Spleen (tissue), 11 donors: ENCODE results near the gene PHACTR2. TPM values are rescaled to one million over a fixed set of nuclear protein-coding genes. Genes with fewer than 3 reads are reported as not detected.

Experiments used
- DNase-seq: peaks from one replicate; pipeline ENCODE4 v3.0.0-alpha.2; 2020
- H3K27ac ChIP-seq, 8 donors: fragments of 200-600 bp; sonication (generic) in 7 of 8; 1 replicate in 4 of 8; 2 replicates in 4 of 8; pipeline versions ENCODE4 v1.5.0 to v1.8.0; 2016 to 2021; ENCODE audit warnings: inconsistent platforms in 4 of 8, mild to moderate bottlenecking in 4 of 8, moderate library complexity in 1 of 8
- H3K27me3 ChIP-seq, 7 donors: fragments of 200-600 bp; sonication (generic) in 6 of 7; replicated peaks in 1 of 7; 1 replicate in 4 of 7; 2 replicates in 3 of 7; pipeline versions ENCODE4 v1.5.0 to v1.8.0; 2016 to 2021; ENCODE audit warnings: inconsistent platforms in 3 of 7, mild to moderate bottlenecking in 1 of 7
- H3K36me3 ChIP-seq, 6 donors: fragments of 200-600 bp; sonication (generic) in 5 of 6; 1 replicate in 4 of 6; 2 replicates in 2 of 6; pipeline versions ENCODE4 v1.5.0 to v1.8.0; 2016 to 2021; ENCODE audit warnings: inconsistent platforms in 2 of 6
- H3K4me1 ChIP-seq, 6 donors: fragments of 200-600 bp; sonication (generic) in 5 of 6; 1 replicate in 3 of 6; 2 replicates in 3 of 6; pipeline versions ENCODE4 v1.5.0 to v1.8.0; 2016 to 2021; ENCODE audit warnings: inconsistent platforms in 3 of 6
- H3K4me3 ChIP-seq, 8 donors: fragments of 200-600 bp; sonication (generic) in 7 of 8; 1 replicate in 4 of 8; 2 replicates in 4 of 8; pipeline versions ENCODE4 v1.5.0 to v1.8.0; 2016 to 2021; ENCODE audit warnings: inconsistent platforms in 4 of 8, mild to moderate bottlenecking in 4 of 8, moderate library complexity in 2 of 8
- H3K9me3 ChIP-seq, 8 donors: fragments of 200-600 bp; sonication (generic) in 7 of 8; 1 replicate in 4 of 8; 2 replicates in 4 of 8; pipeline versions ENCODE4 v1.5.0 to v1.8.0; 2016 to 2021; ENCODE audit warnings: inconsistent platforms in 4 of 8
- POLR2A ChIP-seq, 3 donors: fragments of 450-650 bp; IDR thresholded peaks; one replicate each; pipeline ENCODE4 v1.5.1; 2017; ENCODE audit warnings: antibody characterized with exemption in 3 of 3, mild to moderate bottlenecking in 1 of 3
- POLR2AphosphoS5 ChIP-seq, 3 donors: sonication (generic); formaldehyde crosslinking; IDR thresholded peaks; one replicate each; pipeline ENCODE4 v1.5.1; 2017; ENCODE audit warnings: antibody characterized with exemption in 3 of 3
- WGBS, 5 donors: extraction: QIAGEN DNeasy Blood & Tissue Kit in 3 of 5; methylation state at CpG; one replicate each; pipeline versions ENCODE4 v1.1.5 to v1.1.7; 2013 to 2018; 5-methylcytosine and 5-hydroxymethylcytosine counted together
- intact Hi-C: fragments of 100-400 bp; cut with DNase I; formaldehyde crosslinking; loops from one replicate; pipeline ENCODE4 v1.15.0; 2023; ENCODE audit warnings: low total_unique reads
- polyA plus RNA-seq, 3 donors: library from polyadenylated mRNA; stranded (reverse); fragments of 200-250 nt; gene quantifications; one replicate each; pipeline ENCODE4 v1.2.1, GENCODE V29; 2013
- total RNA-seq, 7 donors: library from RNA; depleted of rRNA in 3 of 7; stranded (reverse); fragments of >200 nt in 3 of 7; fragmentation: NEBNext Ultra II Directional in 4 of 7; extraction: Animal tissue kit (Norgen Biotek cat#: 25700) in 4 of 7; gene quantifications; one replicate each; pipeline versions ENCODE4 v1.1.0 to v1.2.1, GENCODE V29; 2016 to 2021
- TF ChIP-seq, protein P1 (sequence below), 11 experiments: fragments of 200-600 bp in 7 of 11; fragments of 450-650 bp in 4 of 11; sonication (generic) in 4 of 11; IDR thresholded peaks in 8 of 11; conservative IDR thresholded peaks in 3 of 11; 1 replicate in 7 of 11; 2 replicates in 4 of 11; pipeline versions ENCODE4 v1.4.0 to v1.8.0; 2016 to 2021; ENCODE audit warnings: antibody characterized with exemption in 11 of 11, inconsistent platforms in 4 of 11, mild to moderate bottlenecking in 1 of 11
- donor health status: healthy with polysubstance abuse.
- donor health status: DM: no; HTN: no; CAD: no; lungs with moderate emphysema.
- donor health status: DM: no; HTN: no; CAD: no.
- donor health status: Bipolar disorder and iron deficiency.
- donor health status: healthy.
- donor health status: DM: no; HTN: no; CAD: no.
- donor health status: DM: yes; HTN: yes; CAD: no.

PHACTR2 gene
- total and polyA plus RNA-seq, 10 donors: 3.5 to 116 (median 76.1) TPM

DNA sequence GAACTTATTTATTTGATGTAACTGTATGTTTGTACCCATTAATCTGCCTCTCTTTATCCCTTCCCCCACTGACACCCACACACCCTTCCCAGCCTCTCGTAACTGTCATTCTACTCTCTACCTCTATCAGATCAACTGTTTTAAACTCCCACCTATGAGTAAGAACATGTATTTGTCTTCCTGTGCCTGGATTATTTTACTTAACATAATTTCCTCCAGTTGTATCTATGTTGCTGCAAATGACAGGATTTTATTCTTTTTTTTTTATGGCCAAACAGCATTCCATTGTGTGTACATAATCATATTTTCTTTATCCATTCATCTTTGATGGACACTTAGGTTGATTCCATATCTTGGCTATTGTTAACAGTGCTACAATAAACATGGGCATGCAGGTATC is 49.3 kb downstream of the PHACTR2 start:
- TF ChIP-seq POLR2AphosphoS5 (IDR thresholded peaks at IDR 0.05) (no peak), POLR2A (IDR thresholded peaks at IDR 0.05) (no peak)
- TF ChIP-seq, protein P1, sequence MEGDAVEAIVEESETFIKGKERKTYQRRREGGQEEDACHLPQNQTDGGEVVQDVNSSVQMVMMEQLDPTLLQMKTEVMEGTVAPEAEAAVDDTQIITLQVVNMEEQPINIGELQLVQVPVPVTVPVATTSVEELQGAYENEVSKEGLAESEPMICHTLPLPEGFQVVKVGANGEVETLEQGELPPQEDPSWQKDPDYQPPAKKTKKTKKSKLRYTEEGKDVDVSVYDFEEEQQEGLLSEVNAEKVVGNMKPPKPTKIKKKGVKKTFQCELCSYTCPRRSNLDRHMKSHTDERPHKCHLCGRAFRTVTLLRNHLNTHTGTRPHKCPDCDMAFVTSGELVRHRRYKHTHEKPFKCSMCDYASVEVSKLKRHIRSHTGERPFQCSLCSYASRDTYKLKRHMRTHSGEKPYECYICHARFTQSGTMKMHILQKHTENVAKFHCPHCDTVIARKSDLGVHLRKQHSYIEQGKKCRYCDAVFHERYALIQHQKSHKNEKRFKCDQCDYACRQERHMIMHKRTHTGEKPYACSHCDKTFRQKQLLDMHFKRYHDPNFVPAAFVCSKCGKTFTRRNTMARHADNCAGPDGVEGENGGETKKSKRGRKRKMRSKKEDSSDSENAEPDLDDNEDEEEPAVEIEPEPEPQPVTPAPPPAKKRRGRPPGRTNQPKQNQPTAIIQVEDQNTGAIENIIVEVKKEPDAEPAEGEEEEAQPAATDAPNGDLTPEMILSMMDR (IDR thresholded peaks at IDR 0.05 in 8 of 11, conservative IDR thresholded peaks at IDR 0.05 in 3 of 11): no peak
- intact Hi-C loops: no loop called here
- WGBS, 5 donors: 92 to 98% (median 93%) methylated on average over 1 of the region's 1 CpG
- peaks cover 0 to 30% (median 5%) of the 10 kb centered on the region in 6 donors for H3K36me3 ChIP-seq
- peaks cover 0 to 5% (median 0%) of the 10 kb centered on the region in 8 donors for H3K9me3 ChIP-seq
- H3K27me3 ChIP-seq: no peaks in the 10 kb centered on the region
- no peak for DNase-seq
- no peak overlapping the region for H3K27ac ChIP-seq
- H3K4me3 ChIP-seq: no peak overlapping the region
- peaks cover 0 to 11% (median 3%) of the 10 kb centered on the region in 6 donors for H3K4me1 ChIP-seq

DNA sequence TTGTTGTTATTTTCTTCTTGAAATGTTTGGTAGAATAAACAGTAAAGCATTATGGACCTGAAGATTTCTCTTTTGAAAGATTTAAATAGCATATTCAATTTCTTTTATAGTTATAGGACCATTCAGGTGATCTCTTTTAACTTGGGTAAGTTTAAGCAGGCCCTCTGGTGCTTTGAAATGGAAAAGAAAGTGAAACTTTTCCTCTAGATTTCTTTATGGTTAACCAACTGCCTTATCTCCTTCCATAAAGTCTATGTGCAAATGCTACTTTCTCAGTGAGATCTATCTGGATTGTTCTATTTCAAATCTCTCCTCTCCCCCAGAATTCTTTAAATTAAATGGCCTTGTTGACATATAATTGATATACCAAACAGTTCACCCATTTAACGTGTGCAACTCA is 54.0 kb downstream of the PHACTR2 start:
- WGBS, 5 donors: 84 to 97% (median 89%) methylated on average over 1 of the region's 1 CpG
- Histone ChIP-seq H3K27ac (peak overlapping the region in 3 of 8 donors; percentile 27 to 66 (median 56)), H3K4me3 (no peak overlapping the region), H3K27me3 (no peaks in the 10 kb centered on the region), H3K9me3 (peaks cover 0 to 3% (median 0%) of the 10 kb centered on the region in 8 donors), H3K4me1 (peaks cover 0 to 52% (median 33%) of the 10 kb centered on the region in 6 donors), H3K36me3 (no peaks in the 10 kb centered on the region)
- intact Hi-C loops: no loop called here
- no peak for DNase-seq
- TF ChIP-seq POLR2AphosphoS5 (IDR thresholded peaks at IDR 0.05) (no peak), POLR2A (IDR thresholded peaks at IDR 0.05) (no peak)
- TF ChIP-seq, protein P1 (IDR thresholded peaks at IDR 0.05 in 8 of 11, conservative IDR thresholded peaks at IDR 0.05 in 3 of 11): no peak

DNA sequence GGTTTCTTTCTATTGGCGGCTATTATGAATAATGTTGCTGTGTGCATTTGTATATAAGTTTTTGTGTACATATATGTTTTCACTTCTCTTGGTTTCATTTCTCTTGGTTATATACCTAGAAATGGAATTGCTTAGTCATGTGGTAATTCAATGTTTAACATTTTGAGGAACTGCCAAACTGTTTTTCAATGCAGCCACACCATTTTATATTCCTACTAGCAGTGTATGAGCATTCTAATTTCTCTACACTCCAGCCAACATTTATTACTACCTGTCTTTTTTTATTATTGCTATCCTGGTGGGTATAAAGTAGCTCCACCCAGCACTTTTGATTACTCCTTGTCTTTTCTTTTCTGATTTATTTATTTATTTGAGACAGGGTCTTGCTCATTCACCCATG is 54.8 kb downstream of the PHACTR2 start:
- peaks cover 0 to 3% (median 0%) of the 10 kb centered on the region in 6 donors for H3K36me3 ChIP-seq
- H3K4me1 ChIP-seq: peaks cover 0 to 52% (median 33%) of the 10 kb centered on the region in 6 donors
- intact Hi-C loops: no loop called here
- WGBS, 5 donors: 90 to 100% (median 94%) methylated on average over 1 of the region's 1 CpG
- peaks cover 0 to 3% (median 0%) of the 10 kb centered on the region in 8 donors for H3K9me3 ChIP-seq
- DNase-seq: no peak
- TF ChIP-seq, protein P1 (IDR thresholded peaks at IDR 0.05 in 8 of 11, conservative IDR thresholded peaks at IDR 0.05 in 3 of 11): no peak
- no peak for TF ChIP-seq POLR2A (IDR thresholded peaks at IDR 0.05)
- TF ChIP-seq POLR2AphosphoS5 (IDR thresholded peaks at IDR 0.05): no peak
- no peaks in the 10 kb centered on the region for H3K27me3 ChIP-seq
- H3K4me3 ChIP-seq: no peak overlapping the region
- peak overlapping the region in 4 of 8 donors; percentile 27 to 66 (median 50) for H3K27ac ChIP-seq

DNA sequence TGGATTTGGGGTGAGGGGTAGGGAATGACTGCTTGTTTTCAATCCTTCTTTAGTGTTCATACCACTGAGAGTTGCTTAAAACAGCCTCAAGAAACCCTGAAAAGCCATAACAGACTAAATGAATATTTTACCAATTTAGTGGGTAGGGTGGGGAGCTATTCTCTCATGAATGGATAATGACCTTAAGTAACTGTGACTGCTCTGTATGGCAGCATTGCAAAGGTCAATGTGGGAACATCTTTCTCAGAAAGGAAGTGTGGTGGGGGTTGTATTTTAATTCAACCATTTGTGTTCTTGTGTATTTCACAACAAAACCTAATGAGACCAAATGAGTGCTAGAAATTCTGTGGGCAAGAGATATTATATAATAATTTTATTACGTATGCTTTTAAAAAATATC is 55.7 kb downstream of the PHACTR2 start:
- Histone ChIP-seq H3K4me3 (no peak overlapping the region), H3K27ac (peak overlapping the region in 4 of 8 donors; percentile 27 to 66 (median 50)), H3K4me1 (peaks cover 0 to 52% (median 33%) of the 10 kb centered on the region in 6 donors), H3K27me3 (no peaks in the 10 kb centered on the region), H3K36me3 (peaks cover 0 to 3% (median 0%) of the 10 kb centered on the region in 6 donors), H3K9me3 (peaks cover 0 to under 1% (median 0%) of the 10 kb centered on the region in 8 donors)
- WGBS, 5 donors: 47 to 85% (median 67%) methylated on average over 1 of the region's 1 CpG
- DNase-seq: no peak
- no peak for TF ChIP-seq POLR2A (IDR thresholded peaks at IDR 0.05)
- TF ChIP-seq, protein P1 (IDR thresholded peaks at IDR 0.05 in 8 of 11, conservative IDR thresholded peaks at IDR 0.05 in 3 of 11): no peak
- no peak for TF ChIP-seq POLR2AphosphoS5 (IDR thresholded peaks at IDR 0.05)
- intact Hi-C loops: no loop called here
